Spleen (tissue), 7 donors: ENCODE measurements around the gene SDHAF2.

Experiments
- POLR2A ChIP-seq, 3 donors: fragments of 450-650 bp; IDR thresholded peaks; one replicate each; pipeline ENCODE4 v1.5.1; 2017; ENCODE audit warnings: antibody characterized with exemption in 3 of 3, mild to moderate bottlenecking in 1 of 3
- TF ChIP-seq, protein P1 (sequence below), 11 experiments: fragments of 200-600 bp in 7 of 11; fragments of 450-650 bp in 4 of 11; sonication (generic) in 4 of 11; IDR thresholded peaks in 8 of 11; conservative IDR thresholded peaks in 3 of 11; 1 replicate in 7 of 11; 2 replicates in 4 of 11; pipeline versions ENCODE4 v1.4.0 to v1.8.0; 2016 to 2021; ENCODE audit warnings: antibody characterized with exemption in 11 of 11, inconsistent platforms in 4 of 11, mild to moderate bottlenecking in 1 of 11
- donor health status: DM: no; HTN: no; CAD: no; lungs with moderate emphysema.
- donor health status: DM: no; HTN: no; CAD: no.
- donor health status: DM: no; HTN: no; CAD: no.

- TF ChIP-seq, protein P1, sequence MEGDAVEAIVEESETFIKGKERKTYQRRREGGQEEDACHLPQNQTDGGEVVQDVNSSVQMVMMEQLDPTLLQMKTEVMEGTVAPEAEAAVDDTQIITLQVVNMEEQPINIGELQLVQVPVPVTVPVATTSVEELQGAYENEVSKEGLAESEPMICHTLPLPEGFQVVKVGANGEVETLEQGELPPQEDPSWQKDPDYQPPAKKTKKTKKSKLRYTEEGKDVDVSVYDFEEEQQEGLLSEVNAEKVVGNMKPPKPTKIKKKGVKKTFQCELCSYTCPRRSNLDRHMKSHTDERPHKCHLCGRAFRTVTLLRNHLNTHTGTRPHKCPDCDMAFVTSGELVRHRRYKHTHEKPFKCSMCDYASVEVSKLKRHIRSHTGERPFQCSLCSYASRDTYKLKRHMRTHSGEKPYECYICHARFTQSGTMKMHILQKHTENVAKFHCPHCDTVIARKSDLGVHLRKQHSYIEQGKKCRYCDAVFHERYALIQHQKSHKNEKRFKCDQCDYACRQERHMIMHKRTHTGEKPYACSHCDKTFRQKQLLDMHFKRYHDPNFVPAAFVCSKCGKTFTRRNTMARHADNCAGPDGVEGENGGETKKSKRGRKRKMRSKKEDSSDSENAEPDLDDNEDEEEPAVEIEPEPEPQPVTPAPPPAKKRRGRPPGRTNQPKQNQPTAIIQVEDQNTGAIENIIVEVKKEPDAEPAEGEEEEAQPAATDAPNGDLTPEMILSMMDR (IDR thresholded peaks at IDR 0.05 in 8 of 11, conservative IDR thresholded peaks at IDR 0.05 in 3 of 11): no peak
- TF ChIP-seq POLR2A (IDR thresholded peaks at IDR 0.05): no peak
Measured at GRCh38 chr11:61475433-61475832, 45.5 kb downstream of the SDHAF2 start.
